GM18519 (cell line): ENCODE measurements around the gene NHP2.
"Not testable (repeated sequence)": the region's sequence is repeated elsewhere in the genome, so short reads cannot be mapped to it uniquely, and the experiment has no call there.

Experiments used
- ATAC-seq: cut with Tn5 transposase; IDR thresholded peaks from one replicate; pipeline ENCODE4 v1.9.1; 2021; ENCODE audit warnings: mild to moderate bottlenecking, moderate library complexity; ENCODE audit not compliant: unreplicated experiment, low FRiP score

Gene NHP2

GRCh38 chr5:178153530-178154340 lies at the start of gene NHP2:
TSS of gene NHP2 (minus strand) at chr5:178153885. CDS start at chr5:178153817, 68 bp downstream.
- ATAC-seq = peak; percentile 96

GRCh38 chr5:178202541-178202940 lies 48.9 kb upstream of the NHP2 start:
- ATAC-seq = no peak

- no peak for ATAC-seq
Measured at GRCh38 chr5:178201927-178202235, 48.2 kb upstream of the NHP2 start.

GRCh38 chr5:178201221-178201926 lies 47.7 kb upstream of the NHP2 start:
- ATAC-seq = no peak

- ATAC-seq = no peak
Measured at GRCh38 chr5:178199581-178200434, 46.1 kb upstream of the NHP2 start.

- ATAC-seq = no peak
Measured at GRCh38 chr5:178198706-178199105, 45.0 kb upstream of the NHP2 start.

- ATAC-seq = not testable (repeated sequence)
Measured at GRCh38 chr5:178198151-178198550, 44.5 kb upstream of the NHP2 start.

GRCh38 chr5:178196986-178197385 lies 43.3 kb upstream of the NHP2 start:
- no peak for ATAC-seq

GRCh38 chr5:178196281-178196812 lies 42.7 kb upstream of the NHP2 start:
- no peak for ATAC-seq

- no peak for ATAC-seq
Measured at GRCh38 chr5:178194026-178194425, 40.3 kb upstream of the NHP2 start.

- ATAC-seq = no peak
Measured at GRCh38 chr5:178193251-178193809, 39.6 kb upstream of the NHP2 start.

GRCh38 chr5:178192787-178193186 lies 39.1 kb upstream of the NHP2 start:
- ATAC-seq = no peak

- no peak for ATAC-seq
Measured at GRCh38 chr5:178192244-178192643, 38.6 kb upstream of the NHP2 start.

GRCh38 chr5:178191661-178192060 lies 38.0 kb upstream of the NHP2 start:
- no peak for ATAC-seq

- no peak for ATAC-seq
Measured at GRCh38 chr5:178189433-178189832, 35.7 kb upstream of the NHP2 start.

GRCh38 chr5:178187014-178187413 lies 33.3 kb upstream of the NHP2 start, which contains the start of gene GMCL2:
TSS of gene GMCL2 (minus strand) at chr5:178187371. CDS start at chr5:178187299, 72 bp downstream.
- no peak for ATAC-seq

- no peak for ATAC-seq
Measured at GRCh38 chr5:178186427-178186826, 32.7 kb upstream of the NHP2 start.

GRCh38 chr5:178182158-178182876 lies 28.6 kb upstream of the NHP2 start:
- no peak for ATAC-seq

- ATAC-seq = no peak
Measured at GRCh38 chr5:178180141-178180863, 26.6 kb upstream of the NHP2 start.
